Measurements from ENCODE around the gene EIF5B.

DNA sequence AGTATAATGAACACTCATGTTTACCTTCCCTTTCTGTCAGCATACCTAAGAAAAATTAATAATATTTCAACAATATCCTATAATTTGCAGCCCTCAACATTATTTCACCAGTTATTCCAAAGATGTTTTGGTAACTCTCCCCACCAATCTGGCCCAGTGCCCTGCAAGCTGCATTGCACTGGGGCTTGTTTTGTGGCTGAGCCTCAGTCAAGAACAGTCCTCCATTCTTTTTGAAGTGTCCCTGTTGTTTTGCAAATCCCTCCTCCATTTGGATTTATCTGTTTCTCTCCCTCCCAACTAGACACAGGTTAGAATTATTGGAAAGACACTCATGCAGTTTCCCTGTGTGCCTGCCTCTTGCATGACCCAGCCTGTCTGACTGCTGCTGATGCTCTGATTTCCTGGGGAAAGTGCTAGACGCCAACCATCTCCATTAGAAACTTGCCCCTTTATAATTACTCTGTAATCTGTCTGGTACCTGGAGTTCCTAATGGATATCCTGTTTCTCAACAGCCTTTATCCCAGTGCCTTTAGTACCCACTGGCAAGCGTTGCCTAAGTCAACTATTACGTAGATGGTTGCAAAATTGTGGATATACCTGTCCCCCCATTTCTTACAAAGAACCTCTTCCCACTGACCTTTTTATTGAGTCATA is 60.2 kb downstream of the EIF5B start:
- TF ChIP-seq, protein P1, sequence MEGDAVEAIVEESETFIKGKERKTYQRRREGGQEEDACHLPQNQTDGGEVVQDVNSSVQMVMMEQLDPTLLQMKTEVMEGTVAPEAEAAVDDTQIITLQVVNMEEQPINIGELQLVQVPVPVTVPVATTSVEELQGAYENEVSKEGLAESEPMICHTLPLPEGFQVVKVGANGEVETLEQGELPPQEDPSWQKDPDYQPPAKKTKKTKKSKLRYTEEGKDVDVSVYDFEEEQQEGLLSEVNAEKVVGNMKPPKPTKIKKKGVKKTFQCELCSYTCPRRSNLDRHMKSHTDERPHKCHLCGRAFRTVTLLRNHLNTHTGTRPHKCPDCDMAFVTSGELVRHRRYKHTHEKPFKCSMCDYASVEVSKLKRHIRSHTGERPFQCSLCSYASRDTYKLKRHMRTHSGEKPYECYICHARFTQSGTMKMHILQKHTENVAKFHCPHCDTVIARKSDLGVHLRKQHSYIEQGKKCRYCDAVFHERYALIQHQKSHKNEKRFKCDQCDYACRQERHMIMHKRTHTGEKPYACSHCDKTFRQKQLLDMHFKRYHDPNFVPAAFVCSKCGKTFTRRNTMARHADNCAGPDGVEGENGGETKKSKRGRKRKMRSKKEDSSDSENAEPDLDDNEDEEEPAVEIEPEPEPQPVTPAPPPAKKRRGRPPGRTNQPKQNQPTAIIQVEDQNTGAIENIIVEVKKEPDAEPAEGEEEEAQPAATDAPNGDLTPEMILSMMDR (IDR thresholded peaks at IDR 0.05), result no peak
- no peak for TF ChIP-seq POLR2A (IDR thresholded peaks at IDR 0.05)

Data from thyroid gland (tissue), 4 donors.